HFF-Myc (cell line): ENCODE measurements around the gene SCIN.

Experiments
- DNase-seq: peaks from one replicate; pipeline ENCODE4 v3.0.0-alpha.2; 2011; ENCODE audit warnings: low read depth; ENCODE audit errors: extremely low read depth
- H3K4me3 ChIP-seq: replicated peaks from 2 replicates; pipeline ENCODE4 v1.5.1; 2011; ENCODE audit warnings: low read depth, mild to moderate bottlenecking, control low read depth, low read length
- TF ChIP-seq, protein P1 (sequence below): IDR thresholded peaks from 2 replicates; pipeline ENCODE4 v1.5.1; 2012; ENCODE audit warnings: mild to moderate bottlenecking, low read depth, low read length, control low read depth; ENCODE audit errors: missing control alignments

Gene SCIN

DNA sequence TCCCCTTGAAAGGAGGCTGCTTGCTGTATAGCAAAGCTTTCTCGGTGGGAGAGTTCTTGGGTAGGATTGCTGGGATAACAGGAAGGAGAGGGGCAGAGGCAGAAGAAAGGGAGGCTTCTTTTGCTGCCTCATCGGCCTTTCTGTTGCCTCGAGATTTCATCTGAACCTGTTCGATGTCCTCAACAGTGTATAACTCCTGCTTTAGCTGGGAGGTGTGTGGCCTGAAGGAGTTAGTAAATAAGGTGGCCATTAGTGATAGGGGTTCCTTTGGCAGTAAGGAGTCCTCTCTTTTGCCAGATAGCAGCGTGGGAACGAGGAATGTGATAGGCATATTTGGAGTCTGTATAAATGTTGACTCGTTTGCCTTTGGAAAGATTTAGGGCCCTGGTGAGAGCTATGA, 20.0 kb downstream of the SCIN start:
- DNase-seq = no peak
- H3K4me3 ChIP-seq = no peak overlapping the region
- TF ChIP-seq, protein P1, sequence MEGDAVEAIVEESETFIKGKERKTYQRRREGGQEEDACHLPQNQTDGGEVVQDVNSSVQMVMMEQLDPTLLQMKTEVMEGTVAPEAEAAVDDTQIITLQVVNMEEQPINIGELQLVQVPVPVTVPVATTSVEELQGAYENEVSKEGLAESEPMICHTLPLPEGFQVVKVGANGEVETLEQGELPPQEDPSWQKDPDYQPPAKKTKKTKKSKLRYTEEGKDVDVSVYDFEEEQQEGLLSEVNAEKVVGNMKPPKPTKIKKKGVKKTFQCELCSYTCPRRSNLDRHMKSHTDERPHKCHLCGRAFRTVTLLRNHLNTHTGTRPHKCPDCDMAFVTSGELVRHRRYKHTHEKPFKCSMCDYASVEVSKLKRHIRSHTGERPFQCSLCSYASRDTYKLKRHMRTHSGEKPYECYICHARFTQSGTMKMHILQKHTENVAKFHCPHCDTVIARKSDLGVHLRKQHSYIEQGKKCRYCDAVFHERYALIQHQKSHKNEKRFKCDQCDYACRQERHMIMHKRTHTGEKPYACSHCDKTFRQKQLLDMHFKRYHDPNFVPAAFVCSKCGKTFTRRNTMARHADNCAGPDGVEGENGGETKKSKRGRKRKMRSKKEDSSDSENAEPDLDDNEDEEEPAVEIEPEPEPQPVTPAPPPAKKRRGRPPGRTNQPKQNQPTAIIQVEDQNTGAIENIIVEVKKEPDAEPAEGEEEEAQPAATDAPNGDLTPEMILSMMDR = no peak

DNA sequence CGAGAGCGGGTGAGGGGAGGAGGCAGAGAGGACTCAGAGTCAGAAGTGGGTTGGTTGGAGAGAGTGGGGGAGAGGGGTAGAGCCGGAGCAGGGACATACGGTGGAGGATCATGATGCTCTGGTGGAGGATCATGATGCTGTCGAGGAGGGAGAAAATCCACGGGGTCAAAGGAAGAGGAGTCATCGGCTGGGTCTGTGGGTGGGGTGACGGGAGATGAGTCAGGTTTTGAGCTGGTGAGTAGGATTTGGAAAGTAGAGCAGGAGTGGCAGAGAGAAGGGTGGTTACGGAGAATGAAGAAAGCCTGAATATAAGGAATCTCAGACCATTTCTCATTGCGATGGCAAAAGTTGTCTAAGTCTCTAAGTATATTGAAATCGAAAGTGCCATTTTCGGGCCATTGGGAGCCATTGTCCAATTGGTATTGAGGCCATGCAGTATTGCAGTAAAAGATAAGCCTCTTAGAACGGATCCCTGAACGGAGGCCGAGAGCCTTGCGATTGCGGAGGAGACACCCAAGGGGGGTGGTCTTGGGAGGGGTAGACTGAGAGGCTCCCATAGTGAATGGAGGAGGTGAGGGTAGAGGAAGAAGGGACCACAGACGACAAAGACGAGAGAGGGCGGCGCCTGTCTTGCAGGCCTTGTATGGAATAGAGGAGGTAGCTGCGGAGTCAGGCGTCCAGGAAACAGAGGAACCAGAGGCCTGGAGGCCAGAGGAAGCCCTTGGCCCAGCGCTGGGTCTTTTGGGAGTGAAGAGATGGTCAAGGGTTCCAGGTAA, 23.8 kb downstream of the SCIN start:
- H3K4me3 ChIP-seq = no peak overlapping the region
- DNase-seq = no peak
- TF ChIP-seq, protein P1 = no peak

DNA sequence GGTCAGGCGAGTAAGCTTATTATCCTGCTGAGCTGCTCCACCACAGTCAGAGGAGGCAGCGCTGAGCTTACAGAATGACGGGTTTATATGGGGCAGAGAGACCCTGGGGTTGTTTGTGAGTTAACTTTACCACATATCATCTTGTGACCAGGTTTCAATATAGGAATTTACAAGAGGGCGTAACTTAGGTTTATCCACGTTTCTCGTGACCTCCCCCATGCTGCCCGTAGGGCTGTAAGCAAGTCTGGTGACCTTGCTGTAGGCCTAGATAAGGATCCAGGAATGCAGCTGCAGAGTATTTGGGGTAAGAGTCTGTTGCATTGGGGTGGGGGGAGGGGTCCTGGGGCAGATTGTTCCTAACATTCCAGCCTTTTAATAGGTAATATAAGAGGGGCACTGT, 24.6 kb downstream of the SCIN start:
- H3K4me3 ChIP-seq = no peak overlapping the region
- TF ChIP-seq, protein P1 = no peak
- DNase-seq = no peak

DNA sequence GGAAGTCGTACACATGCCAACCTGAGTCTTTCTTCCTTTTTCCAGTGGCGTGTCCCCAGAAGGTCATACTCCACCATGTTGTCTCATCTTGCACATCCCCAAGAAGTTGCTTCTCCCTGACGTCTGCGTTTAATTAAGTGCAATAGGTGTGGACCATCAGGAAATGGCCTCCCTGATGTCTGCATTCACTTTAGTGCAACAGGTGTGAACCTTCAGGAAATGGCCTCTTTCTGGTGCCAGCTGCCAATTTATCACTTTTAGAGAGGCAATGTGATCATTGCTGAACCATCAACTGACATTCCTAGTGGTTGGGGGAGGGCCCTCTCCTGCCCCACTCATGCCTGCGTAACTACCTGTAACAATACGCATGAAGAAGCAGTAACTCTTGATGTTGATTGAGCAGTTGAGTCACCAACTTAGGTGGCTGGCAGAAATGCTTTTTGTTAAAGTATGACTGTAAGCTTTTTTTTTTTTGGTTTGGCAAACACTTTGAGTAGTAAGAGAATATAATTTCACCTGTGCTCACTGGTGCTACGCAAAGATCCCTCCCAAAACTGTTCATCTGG, 25.8 kb downstream of the SCIN start:
- DNase-seq = no peak
- no peak overlapping the region for H3K4me3 ChIP-seq
- TF ChIP-seq, protein P1 = no peak

DNA sequence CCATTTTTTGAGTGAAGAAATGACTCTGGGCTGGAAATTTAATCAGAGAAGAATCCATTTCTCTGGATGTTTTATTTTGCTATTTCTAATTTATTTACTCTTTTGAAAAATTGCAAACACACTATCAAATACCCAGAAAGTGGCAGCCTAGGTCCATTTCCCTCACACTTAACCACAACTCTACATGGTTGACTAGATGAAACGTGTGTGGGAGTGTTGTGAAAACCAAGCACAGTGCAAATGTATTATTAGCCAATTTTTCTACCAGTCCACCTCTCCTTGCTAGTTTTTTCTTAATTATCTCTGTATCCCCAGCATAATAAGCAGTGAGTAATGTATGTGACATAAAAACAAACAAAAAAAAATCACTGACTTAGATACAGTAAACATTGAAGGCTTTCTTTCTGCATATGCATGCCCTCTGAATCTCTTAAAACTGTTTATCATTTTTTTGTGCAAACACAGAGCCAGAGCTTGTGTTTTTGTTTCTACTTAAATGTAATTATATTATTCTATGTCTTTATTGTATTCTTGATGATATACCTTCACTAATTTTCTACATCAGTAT, 30.9 kb downstream of the SCIN start:
- H3K4me3 ChIP-seq = no peak overlapping the region
- TF ChIP-seq, protein P1 = no peak
- DNase-seq = no peak

DNA sequence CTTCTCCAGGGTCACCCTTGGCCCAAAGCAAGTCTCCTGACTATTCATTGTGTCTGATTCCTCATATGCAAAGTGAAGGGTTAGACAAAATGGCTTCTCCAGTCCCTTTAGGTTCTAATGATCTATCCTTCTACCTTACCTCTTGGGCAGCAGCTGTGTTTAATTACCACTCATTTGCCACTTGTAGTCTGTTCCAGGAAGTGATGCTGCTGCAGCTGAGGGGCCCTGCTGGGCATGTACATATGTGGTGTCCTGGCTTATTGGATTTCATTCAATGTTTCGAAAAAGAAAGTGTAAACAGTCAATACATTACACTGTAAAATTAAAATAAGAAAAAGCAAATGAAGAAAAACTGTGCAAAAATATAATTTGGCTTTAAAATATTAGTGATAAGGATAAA, 36.6 kb downstream of the SCIN start:
- TF ChIP-seq, protein P1 = no peak
- DNase-seq = no peak

More for the DNA sequence above, 36.6 kb downstream of the SCIN start:
- no peak overlapping the region for H3K4me3 ChIP-seq
